ENCODE data around the gene ETV5. TPM values are rescaled to one million over a fixed set of nuclear protein-coding genes. Genes with fewer than 3 reads are reported as not detected.
A peak's percentile ranks its signal among the peaks of the same experiment; 100 is the strongest.

Gene ETV5
- total and polyA plus RNA-seq, 2 donors (not counting 3 experiments of a cell fraction or from before 2014, with no cell fraction given), result 8.8 to 40.9 TPM

GRCh38 chr3:186109897-186110803 is 1.3 kb upstream of the ETV5 start:
- peak overlapping the region; percentile 48 to 87 (median 82) for H3K4me3 ChIP-seq (replicated peaks in 1 of 3; ENCODE audit: insufficient read depth in 1 of 3, low read depth in 1 of 3, low read length in 3 of 3)
- H2AFZ ChIP-seq (ENCODE audit: low read depth, low read length), result peak overlapping the region; percentile 98
- FAIRE-seq, result no peak
- dilution Hi-C loops (cut with MboI; ENCODE audit: extremely low pct_ligation_motif_present, low sequenced_read_pairs), result no loop called here
- TF ChIP-seq POLR2AphosphoS5 (IDR thresholded peaks at IDR 0.05; ENCODE audit: insufficient read depth, low read depth, low read length) (no peak), MYC (IDR thresholded peaks at IDR 0.05; ENCODE audit: low read depth, low read length) (no peak), MAX (IDR thresholded peaks at IDR 0.05; ENCODE audit: insufficient read depth, insufficient read length) (no peak), EZH2 (IDR thresholded peaks at IDR 0.05; ENCODE audit: borderline replicate concordance, low read depth, low read length, severe bottlenecking) (no peak), JUN (IDR thresholded peaks at IDR 0.05; ENCODE audit: borderline replicate concordance, insufficient read depth, insufficient read length, low read depth) (no peak)
- no peaks in the 10 kb centered on the region for H3K36me3 ChIP-seq (ENCODE audit: control insufficient read depth in 2 of 2, extremely low read depth in 1 of 2, insufficient read depth in 2 of 2, low read length in 2 of 2)
- peak overlapping the region; percentile 91 for H3K9ac ChIP-seq (replicated peaks; ENCODE audit: extremely low read depth, insufficient read depth, low read length)
- H3K4me2 ChIP-seq (ENCODE audit: insufficient read depth, low read length), result peak overlapping the region; percentile 89
- no peaks in the 10 kb centered on the region for H3K9me3 ChIP-seq (replicated peaks; ENCODE audit: control insufficient read depth, insufficient read depth, low read length)
- intact Hi-C loops (cut with micrococcal nuclease), result loop anchor here (1.0 to 10.0 kb wide), 12 partner anchors 13 to 1027 kb away; partner anchors contain the start of genes CRYGS, DNAJB11, EIF4A2 and RPL39L
- H3K9me1 ChIP-seq (replicated peaks; ENCODE audit: control insufficient read depth, extremely low read depth, insufficient read depth, low read length), result no peaks in the 10 kb centered on the region
- no peaks in the 10 kb centered on the region for H4K20me1 ChIP-seq (replicated peaks; ENCODE audit: control insufficient read depth, extremely low read depth, insufficient read depth, low read length)
- DNase-seq (ENCODE audit: low read depth, low spot score), result peak; percentile 48
- no TSS peak for BruUV-seq (replicated peaks)
- peak overlapping the region; percentile 88 for H3K27ac ChIP-seq (ENCODE audit: insufficient read depth, low read depth, low read length)
- H3K79me2 ChIP-seq (ENCODE audit: control insufficient read depth, insufficient read depth, low read length), result peaks cover 29% of the 10 kb centered on the region
- H3K27me3 ChIP-seq (ENCODE audit: control insufficient read depth in 2 of 2, insufficient read depth in 2 of 2, low read length in 2 of 2), result peaks cover 11 to 15% of the 10 kb centered on the region in 2 experiments
- ChIA-PET CTCF (interaction anchor here (0.7 to 3.4 kb wide), 6 partner anchors 12 to 430 kb away, joined by 3 to 13 read pairs (median 4); no protein-coding TSS in a partner anchor), POLR2A (interaction anchor here (1.0 to 2.1 kb wide), 3 partner anchors 12 to 673 kb away, joined by 3 to 15 read pairs (median 9); partner anchors contain the start of genes DNAJB11 and EIF4A2)
- peaks cover 18% of the 10 kb centered on the region for H3K4me1 ChIP-seq (ENCODE audit: control insufficient read depth, extremely low read depth, insufficient read depth, low read length)
